Activated CD8-positive, alpha-beta memory T cell treated with anti-CD3 and anti-CD28 coated beads, Interleukin-2, amount 10 ng/mL, durations not matched to agents 7 days and 5 days (primary cell): ENCODE data around the gene PCGF3. TPM values are rescaled to one million over a fixed set of nuclear protein-coding genes. Genes with fewer than 3 reads are reported as not detected.

Source experiments
- ATAC-seq: fragments of 150-1000 bp; cut with Tn5 transposase; one replicate; pipeline ENCODE4 v1.10.0; 2021; ENCODE audit warnings: moderate library complexity
- CTCF ChIA-PET: fragments of 350-600 bp; sonication (Branson Sonifier 250); formaldehyde crosslinking; loops from one replicate; lab custom pipeline; 2021; ENCODE audit warnings: antibody characterized with exemption; lab: Charles Lee
- DNase-seq: peaks from one replicate; pipeline ENCODE4 v3.0.0-alpha.2; 2020
- H3K27ac Mint-ChIP-seq: one replicate; pipeline ENCODE4 v1.8.0; 2021; ENCODE audit warnings: mild to moderate bottlenecking, mixed read lengths
- H3K27me3 Mint-ChIP-seq: one replicate; pipeline ENCODE4 v1.8.0; 2021; ENCODE audit warnings: mixed read lengths
- H3K36me3 Mint-ChIP-seq: one replicate; pipeline ENCODE4 v1.8.0; 2021; ENCODE audit warnings: mild to moderate bottlenecking, mixed read lengths
- H3K4me1 Mint-ChIP-seq: one replicate; pipeline ENCODE4 v1.8.0; 2021; ENCODE audit warnings: mixed read lengths
- H3K4me3 Mint-ChIP-seq: one replicate; pipeline ENCODE4 v1.8.0; 2021; ENCODE audit warnings: mild to moderate bottlenecking, moderate library complexity, mixed read lengths
- H3K9me3 Mint-ChIP-seq: one replicate; pipeline ENCODE4 v1.8.0; 2022; ENCODE audit warnings: low read depth, mixed read lengths
- total RNA-seq, 2 experiments: library from RNA; stranded (reverse); gene quantifications; one replicate each; pipeline ENCODE4 v1.2.3, GENCODE V29; 2021

PCGF3 gene
- total RNA-seq, 2 experiments from 2014 or later, result 38.9 to 49.0 TPM

DNA sequence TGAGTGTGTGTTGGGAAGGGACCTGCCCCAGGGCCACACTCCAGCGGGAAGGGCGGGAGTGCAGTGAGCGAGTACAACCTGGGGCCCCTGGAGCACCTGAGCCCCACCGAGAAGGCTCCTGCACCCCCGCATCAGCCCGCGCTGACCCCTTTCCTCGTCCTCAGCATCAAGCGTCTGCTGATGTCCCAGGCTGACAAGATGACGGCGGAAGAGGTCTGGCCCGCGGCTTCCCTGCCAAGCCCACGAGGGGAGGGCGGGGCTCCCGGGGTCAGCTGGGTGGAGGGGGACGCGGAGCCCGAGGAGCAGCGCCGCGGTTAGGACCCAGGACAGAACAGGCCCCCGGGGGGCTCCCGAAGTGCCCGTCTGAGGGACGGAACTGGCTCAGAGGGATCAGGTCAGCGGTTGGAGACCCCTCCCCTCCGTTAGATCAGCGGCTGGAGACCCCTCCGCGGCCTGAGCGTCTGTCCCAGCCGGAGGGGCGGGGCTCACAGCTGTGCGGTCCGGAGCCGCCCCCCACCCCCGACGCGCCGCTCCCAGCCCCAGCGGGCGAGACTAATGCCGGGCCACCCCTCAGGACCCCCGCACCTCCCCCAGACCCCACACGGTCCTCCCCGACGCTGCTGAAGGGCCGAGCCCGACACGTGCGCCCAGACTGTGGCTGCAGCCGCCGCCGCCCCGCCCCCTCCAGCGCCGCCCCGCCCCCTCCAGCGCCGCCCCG is 24.5 kb upstream of the PCGF3 start:
- Mint-ChIP-seq H3K4me3 (peak overlapping the region; percentile 70), H3K9me3 (no peaks in the 10 kb centered on the region), H3K36me3 (no peaks in the 10 kb centered on the region), H3K27ac (peak overlapping the region; percentile 80), H3K27me3 (no peaks in the 10 kb centered on the region), H3K4me1 (peaks cover 10% of the 10 kb centered on the region)
- peak; percentile 82 for ATAC-seq
- CTCF ChIA-PET, result interaction anchor here (1.5 kb wide), 1 partner anchor 60 kb away, joined by 4 read pairs; no protein-coding TSS in a partner anchor
- peak; percentile 88 for DNase-seq

- H3K4me1 Mint-ChIP-seq, result peaks cover 9% of the 10 kb centered on the region
- no peaks in the 10 kb centered on the region for H3K36me3 Mint-ChIP-seq
- peak overlapping the region; percentile 20 for H3K4me3 Mint-ChIP-seq
- CTCF ChIA-PET, result no interaction called here
- no peak overlapping the region for H3K27ac Mint-ChIP-seq
- no peaks in the 10 kb centered on the region for H3K27me3 Mint-ChIP-seq
- ATAC-seq (peak; percentile 11), DNase-seq (peak; percentile 65)
- H3K9me3 Mint-ChIP-seq, result no peaks in the 10 kb centered on the region
These were observed 23.7 kb upstream of the PCGF3 start for GRCh38 chr4:681736-682451.

DNA sequence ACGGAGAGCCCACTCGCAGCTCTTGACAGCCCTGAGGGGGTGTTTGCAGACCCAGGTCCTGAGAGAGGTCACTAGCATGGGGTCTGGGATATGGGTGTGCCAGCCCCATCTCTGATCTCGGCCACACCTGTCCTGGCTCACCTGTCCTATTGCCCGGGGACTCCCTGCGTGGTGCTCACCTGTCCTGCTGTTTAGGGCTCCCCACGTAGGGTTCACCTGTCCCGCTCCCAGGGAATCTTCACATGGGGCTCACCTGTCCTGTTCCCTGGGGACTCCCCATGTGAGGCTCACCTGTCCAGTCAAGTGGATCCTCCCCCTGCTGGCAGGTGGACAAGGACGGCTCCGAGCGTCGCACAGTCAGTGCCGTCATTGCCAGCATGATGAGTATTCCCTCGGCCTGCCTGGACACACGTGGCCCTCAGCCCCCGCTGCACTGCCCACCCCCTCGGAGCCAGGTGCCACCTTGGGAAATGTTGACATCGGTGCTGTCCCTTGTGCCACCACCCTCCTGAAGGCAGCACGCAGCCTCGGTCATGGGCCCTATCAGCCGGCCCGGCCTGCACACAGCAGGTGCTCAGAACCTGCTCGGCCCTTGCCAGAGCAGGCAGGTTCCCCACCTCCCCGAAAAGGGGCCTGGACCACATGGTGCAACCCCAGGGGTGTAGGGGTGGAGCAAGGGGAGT is 23.0 kb upstream of the PCGF3 start:
- Mint-ChIP-seq H3K36me3 (no peaks in the 10 kb centered on the region), H3K4me3 (no peak overlapping the region), H3K4me1 (peaks cover 9% of the 10 kb centered on the region), H3K27me3 (no peaks in the 10 kb centered on the region), H3K9me3 (no peaks in the 10 kb centered on the region), H3K27ac (no peak overlapping the region)
- DNase-seq (no peak), ATAC-seq (no peak)
- CTCF ChIA-PET, result no interaction called here

DNA sequence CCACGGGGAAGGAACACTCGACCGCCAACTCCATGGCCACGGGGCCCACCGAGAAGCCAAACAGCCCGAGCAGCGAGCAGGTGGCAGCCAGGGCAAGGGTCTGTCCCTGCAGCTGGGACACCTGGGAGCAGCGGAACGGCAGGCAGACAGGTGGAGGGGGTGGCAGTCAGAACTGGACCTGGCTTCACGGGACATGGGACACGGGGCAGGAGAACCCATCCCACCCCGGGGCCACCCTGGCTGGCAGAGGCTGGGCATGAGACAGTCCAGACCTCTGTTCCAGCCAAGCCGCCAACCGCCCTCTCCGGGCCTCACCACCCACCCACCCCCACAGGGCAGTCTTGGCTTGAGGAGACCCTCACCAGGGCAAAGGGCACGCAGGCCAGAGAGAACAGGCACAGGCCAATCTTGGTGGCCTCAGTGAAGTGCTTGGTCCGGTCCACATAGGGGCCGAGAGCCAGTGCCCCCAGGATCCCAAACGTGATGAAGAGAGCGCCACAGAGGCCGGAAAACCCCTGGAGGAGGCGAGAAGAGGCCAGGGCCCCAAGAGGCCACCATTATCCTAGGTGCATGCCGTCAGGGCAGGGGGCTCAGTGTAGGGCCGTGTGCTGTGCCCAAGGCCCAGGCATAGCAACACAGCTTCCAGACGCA is 22.3 kb upstream of the PCGF3 start:
- DNase-seq (no peak), ATAC-seq (no peak)
- CTCF ChIA-PET, result interaction anchor here (0.6 to 1.7 kb wide), 8 partner anchors 9 to 304 kb away, joined by 3 to 6 read pairs (median 4); partner anchors contain the start of genes ATP5ME, IDUA and MYL5
- no peak overlapping the region for H3K27ac Mint-ChIP-seq
- H3K9me3 Mint-ChIP-seq, result no peaks in the 10 kb centered on the region
- no peaks in the 10 kb centered on the region for H3K27me3 Mint-ChIP-seq
- peaks cover 9% of the 10 kb centered on the region for H3K4me1 Mint-ChIP-seq
- H3K36me3 Mint-ChIP-seq, result no peaks in the 10 kb centered on the region
- H3K4me3 Mint-ChIP-seq, result no peak overlapping the region

DNA sequence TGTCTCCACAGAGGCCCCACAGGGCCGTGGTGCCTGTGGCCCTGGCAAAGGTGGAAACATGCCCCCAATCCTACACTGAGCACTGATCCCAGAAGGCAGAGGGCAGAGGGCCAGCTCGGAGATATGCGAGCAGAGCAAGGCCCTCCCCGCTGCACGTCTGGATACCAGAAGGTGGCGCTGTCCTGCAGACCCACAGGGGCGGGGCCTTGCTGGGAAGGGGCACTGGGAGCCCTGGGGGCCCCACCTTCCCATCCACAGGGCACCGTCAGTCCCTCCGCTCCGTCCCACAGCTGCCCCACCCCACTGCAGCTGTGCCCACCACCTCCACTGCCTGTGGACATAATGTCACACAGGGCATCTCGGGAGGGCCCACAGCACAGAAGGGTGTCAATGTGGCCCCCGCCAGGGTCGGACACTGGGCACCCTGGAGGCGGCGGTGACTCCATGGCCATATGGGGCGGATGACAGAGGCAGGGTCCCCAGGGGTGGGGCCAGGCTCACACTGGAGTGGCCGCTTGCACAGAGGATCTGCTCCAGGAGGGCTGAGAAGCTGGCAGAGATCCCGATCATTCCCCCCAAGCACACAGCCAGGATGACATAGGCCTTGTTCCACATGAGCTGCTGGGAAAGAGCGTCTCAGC is 21.5 kb upstream of the PCGF3 start:
- H3K4me3 Mint-ChIP-seq, result no peak overlapping the region
- H3K27me3 Mint-ChIP-seq, result no peaks in the 10 kb centered on the region
- peaks cover 9% of the 10 kb centered on the region for H3K4me1 Mint-ChIP-seq
- CTCF ChIA-PET, result interaction anchor here (0.6 to 1.7 kb wide), 10 partner anchors 9 to 303 kb away, joined by 3 to 6 read pairs (median 4); partner anchors contain the start of genes ATP5ME, IDUA and MYL5
- H3K9me3 Mint-ChIP-seq, result no peaks in the 10 kb centered on the region
- H3K36me3 Mint-ChIP-seq, result no peaks in the 10 kb centered on the region
- DNase-seq, result peak; percentile 62
- no peak for ATAC-seq
- H3K27ac Mint-ChIP-seq, result no peak overlapping the region

DNA sequence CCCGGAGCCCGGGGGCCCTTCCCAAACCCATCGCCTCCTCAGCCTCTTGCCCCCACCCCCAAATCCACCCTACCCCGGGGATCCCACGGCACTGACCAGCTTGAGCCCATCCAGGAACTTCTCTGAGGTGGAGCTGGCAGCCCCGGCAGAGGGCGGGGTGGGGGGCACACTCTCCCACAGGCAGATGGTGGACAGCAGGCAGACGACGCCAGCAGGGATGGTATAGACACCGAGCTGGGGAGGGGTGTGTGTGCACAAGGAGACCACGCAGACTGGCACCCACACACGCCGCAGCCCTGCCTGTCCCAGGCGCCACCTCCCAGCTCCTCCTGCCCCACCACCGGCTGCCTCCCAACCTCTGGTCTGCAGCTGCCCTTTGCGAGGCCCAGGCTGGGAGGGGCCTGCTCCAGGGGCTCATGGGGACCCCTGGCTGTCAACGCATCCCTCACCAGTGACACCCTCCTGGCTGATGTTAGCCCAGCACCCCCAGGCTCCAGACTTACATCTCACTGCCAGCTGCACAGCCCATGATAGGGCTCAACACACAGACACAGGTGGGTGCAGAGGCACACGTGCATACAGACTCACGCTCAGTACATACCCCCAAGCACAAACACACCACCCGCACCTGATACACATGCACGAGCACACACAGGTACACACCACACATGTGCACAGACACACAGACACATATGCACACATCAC is 20.9 kb upstream of the PCGF3 start:
- no peaks in the 10 kb centered on the region for H3K27me3 Mint-ChIP-seq
- peaks cover 10% of the 10 kb centered on the region for H3K4me1 Mint-ChIP-seq
- H3K9me3 Mint-ChIP-seq, result no peaks in the 10 kb centered on the region
- ATAC-seq (no peak), DNase-seq (no peak)
- H3K36me3 Mint-ChIP-seq, result no peaks in the 10 kb centered on the region
- H3K27ac Mint-ChIP-seq, result no peak overlapping the region
- no peak overlapping the region for H3K4me3 Mint-ChIP-seq
- CTCF ChIA-PET, result interaction anchor here (0.7 to 1.7 kb wide), 5 partner anchors 10 to 302 kb away, joined by 3 to 6 read pairs (median 5); partner anchors contain the start of genes ATP5ME, IDUA and MYL5

DNA sequence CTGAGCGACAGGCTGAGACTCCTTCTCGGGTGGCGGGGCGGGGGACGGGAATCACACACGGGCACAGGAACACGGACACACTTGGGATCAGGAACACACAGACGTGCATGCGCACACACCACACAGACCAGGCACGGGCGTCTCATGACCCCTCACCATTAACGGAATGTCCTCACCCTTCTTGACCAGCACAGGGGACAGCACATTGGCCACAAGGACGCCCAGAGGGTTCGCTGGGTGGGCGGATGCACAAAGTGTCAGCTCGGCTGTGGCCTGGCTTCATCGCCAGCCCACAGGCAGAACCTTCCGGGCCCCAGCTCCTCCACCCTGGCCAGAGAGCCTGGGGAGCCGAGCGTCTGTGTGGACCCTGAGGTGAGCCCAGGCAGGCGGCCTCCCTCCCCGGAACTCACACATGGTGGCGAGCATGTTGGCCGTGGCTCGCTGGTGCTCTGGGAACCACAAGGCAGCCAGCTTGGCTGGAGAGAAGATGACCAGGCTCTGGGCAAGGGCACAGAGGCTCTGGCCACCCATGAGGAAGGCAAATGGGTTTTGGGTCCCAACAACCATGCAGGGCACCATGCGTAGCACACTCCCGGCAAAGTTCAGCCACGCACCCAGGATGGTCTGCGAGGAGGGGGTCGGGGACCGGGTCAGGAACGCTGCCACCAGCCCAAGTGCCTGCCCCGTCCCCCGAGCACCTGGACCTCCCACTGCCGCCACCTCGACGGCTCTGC is 19.8 kb upstream of the PCGF3 start:
- Mint-ChIP-seq H3K4me1 (peaks cover 4% of the 10 kb centered on the region), H3K36me3 (no peaks in the 10 kb centered on the region), H3K9me3 (no peaks in the 10 kb centered on the region), H3K27me3 (no peaks in the 10 kb centered on the region), H3K27ac (no peak overlapping the region), H3K4me3 (no peak overlapping the region)
- DNase-seq (no peak), ATAC-seq (no peak)
- CTCF ChIA-PET, result no interaction called here

- no peaks in the 10 kb centered on the region for H3K9me3 Mint-ChIP-seq
- H3K4me3 Mint-ChIP-seq, result no peak overlapping the region
- no peaks in the 10 kb centered on the region for H3K27me3 Mint-ChIP-seq
- no peaks in the 10 kb centered on the region for H3K36me3 Mint-ChIP-seq
- ATAC-seq, result no peak
- DNase-seq, result no peak
- H3K4me1 Mint-ChIP-seq, result peaks cover 4% of the 10 kb centered on the region
- H3K27ac Mint-ChIP-seq, result no peak overlapping the region
- CTCF ChIA-PET, result interaction anchor here (1.3 kb wide), 1 partner anchor 13 kb away, joined by 3 read pairs; no protein-coding TSS in a partner anchor
These were observed 19.1 kb upstream of the PCGF3 start for GRCh38 chr4:686413-687040.

DNA sequence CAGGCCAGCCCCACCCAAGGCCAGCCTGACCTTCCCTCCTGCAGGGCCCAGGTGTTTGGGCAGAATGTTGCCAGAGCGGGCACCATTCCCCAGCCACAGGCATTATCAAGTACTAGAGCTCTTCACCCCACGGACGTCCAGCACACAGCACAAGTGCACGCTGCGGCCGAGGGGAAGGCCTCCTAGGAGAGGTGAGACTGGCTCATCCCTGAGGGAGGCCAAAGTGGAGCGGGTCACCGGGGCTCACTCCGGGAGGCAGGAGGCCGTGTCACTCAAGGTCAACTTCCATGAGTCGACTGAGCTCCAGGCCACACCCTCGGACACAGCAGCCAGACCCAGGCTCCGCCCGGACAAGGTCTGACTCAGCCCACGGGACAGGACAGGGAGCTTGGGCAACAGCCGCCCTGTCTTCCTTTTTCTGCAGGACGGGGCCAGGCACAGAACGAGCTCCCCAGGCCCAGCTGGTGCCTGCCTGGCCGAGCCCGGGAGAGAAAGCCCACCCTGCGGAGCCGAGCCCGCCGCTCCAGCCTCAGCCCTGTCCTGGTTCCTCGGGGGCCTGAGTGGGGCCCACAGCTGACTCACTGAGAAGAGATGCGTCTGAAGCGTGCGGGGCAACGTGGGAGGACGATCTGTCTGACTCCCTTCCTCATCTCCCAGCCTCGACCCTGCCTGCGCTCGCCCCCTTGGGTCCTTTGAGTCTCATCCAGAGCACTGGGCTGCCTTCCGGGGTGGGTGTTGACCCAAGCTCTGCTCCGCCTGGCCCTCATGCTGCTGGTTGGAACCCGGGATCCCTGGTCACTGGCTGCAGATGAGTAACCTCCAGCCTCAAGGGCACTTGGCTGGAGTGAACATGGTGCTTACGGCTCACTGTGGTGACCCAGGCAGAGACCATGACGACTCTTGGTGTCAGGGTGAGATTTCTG is 18.3 kb upstream of the PCGF3 start:
- H3K4me1 Mint-ChIP-seq, result peaks cover 4% of the 10 kb centered on the region
- peaks cover 4% of the 10 kb centered on the region for H3K27me3 Mint-ChIP-seq
- H3K9me3 Mint-ChIP-seq, result no peaks in the 10 kb centered on the region
- CTCF ChIA-PET, result interaction anchor here (1.3 kb wide), 1 partner anchor 12 kb away, joined by 3 read pairs; no protein-coding TSS in a partner anchor
- H3K36me3 Mint-ChIP-seq, result no peaks in the 10 kb centered on the region
- DNase-seq (peak; percentile 36), ATAC-seq (no peak)
- H3K27ac Mint-ChIP-seq, result no peak overlapping the region
- no peak overlapping the region for H3K4me3 Mint-ChIP-seq

DNA sequence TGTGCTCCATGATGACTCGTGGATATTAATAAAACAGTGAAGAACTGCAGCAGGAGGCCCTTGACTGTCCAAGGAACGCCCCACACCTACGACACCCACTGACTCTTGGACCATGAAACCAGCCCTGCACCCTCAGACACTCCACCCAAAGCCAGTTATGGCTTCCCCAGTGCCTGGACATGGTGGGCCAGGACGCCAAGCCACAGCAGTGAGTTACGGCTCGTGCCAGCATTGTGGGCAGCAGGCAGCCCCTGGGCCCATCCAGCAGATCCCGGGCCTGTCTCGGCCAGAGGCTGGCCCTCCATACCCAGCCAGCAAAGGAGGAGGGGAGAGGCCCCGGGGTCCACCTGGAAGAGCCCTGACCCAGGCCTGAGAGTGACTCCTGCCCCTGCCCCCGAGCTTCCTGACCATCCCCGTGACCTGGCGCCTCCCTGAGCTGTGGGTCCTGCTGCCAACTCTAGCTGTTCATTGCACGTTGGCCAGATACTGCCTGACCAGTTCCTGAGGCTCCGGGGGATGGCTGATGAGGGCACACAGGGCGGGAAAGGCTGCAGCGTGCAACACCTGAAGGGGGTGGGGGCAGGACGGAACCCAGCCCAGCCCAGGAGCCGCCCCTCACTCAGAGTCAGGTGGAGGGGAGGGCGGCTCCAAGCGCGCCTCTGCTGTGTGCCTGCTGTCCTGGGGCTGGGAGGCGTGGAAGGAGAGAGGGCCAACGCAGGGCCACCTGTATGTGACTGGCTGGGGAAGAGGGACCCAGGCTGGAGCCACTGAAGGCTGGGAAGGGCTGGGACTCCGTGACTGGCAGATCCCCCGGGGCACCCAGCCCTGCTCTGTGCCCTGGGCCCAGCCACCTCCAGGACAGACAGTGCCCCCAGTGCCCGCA is 17.4 kb upstream of the PCGF3 start:
- ATAC-seq (peak; percentile 4), DNase-seq (peak; percentile 36)
- H3K9me3 Mint-ChIP-seq, result no peaks in the 10 kb centered on the region
- H3K27me3 Mint-ChIP-seq, result peaks cover 10% of the 10 kb centered on the region
- H3K4me3 Mint-ChIP-seq, result no peak overlapping the region
- H3K4me1 Mint-ChIP-seq, result peaks cover 4% of the 10 kb centered on the region
- no peaks in the 10 kb centered on the region for H3K36me3 Mint-ChIP-seq
- CTCF ChIA-PET, result interaction anchor here (1.3 kb wide), 1 partner anchor 11 kb away, joined by 3 read pairs; no protein-coding TSS in a partner anchor
- no peak overlapping the region for H3K27ac Mint-ChIP-seq
